ENCODE results near the gene ASCC1.

ASCC1 gene

DNA sequence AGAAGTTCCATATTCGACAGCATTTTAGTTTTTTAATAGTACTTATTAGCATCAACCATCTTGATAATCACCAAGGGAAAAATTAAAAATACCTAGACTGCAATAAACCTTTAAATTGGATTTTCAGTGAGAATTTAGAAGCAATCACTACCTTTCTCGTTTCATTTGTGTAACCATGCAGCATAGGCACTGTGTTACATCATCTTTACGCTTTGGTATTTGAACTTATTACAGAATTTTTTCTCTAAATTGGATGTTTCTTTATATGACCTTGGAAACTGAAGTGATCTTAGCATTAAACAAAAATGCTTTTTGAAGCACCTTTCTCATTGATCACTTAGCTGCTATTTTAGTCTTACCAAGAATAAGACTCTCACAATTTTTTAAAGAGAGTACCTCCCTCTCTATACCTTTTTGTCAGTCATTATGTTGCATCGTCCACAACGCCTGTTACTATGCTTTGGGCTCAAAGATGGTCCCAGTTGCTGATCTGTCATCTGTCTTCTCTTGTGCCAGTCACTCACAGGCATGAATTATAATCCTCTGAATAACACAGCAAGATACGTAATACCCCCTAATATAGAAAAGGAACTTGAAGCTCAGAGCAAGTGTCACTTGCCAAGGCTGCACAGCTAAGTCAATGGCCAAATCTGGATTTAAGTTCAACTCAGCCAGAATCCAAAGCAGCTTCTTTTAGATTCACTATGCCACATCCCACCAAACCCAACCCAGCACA is 19.6 kb upstream of the ASCC1 start:
- peaks cover 10% of the 10 kb centered on the region for H3F3A ChIP-seq (ENCODE audit: control insufficient read depth, insufficient read depth)
- TF ChIP-seq, protein P1, sequence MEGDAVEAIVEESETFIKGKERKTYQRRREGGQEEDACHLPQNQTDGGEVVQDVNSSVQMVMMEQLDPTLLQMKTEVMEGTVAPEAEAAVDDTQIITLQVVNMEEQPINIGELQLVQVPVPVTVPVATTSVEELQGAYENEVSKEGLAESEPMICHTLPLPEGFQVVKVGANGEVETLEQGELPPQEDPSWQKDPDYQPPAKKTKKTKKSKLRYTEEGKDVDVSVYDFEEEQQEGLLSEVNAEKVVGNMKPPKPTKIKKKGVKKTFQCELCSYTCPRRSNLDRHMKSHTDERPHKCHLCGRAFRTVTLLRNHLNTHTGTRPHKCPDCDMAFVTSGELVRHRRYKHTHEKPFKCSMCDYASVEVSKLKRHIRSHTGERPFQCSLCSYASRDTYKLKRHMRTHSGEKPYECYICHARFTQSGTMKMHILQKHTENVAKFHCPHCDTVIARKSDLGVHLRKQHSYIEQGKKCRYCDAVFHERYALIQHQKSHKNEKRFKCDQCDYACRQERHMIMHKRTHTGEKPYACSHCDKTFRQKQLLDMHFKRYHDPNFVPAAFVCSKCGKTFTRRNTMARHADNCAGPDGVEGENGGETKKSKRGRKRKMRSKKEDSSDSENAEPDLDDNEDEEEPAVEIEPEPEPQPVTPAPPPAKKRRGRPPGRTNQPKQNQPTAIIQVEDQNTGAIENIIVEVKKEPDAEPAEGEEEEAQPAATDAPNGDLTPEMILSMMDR (IDR thresholded peaks at IDR 0.05; ENCODE audit: low read depth, low read length, poor library complexity, severe bottlenecking): no peak
- TF ChIP-seq EZH2phosphoT487 (IDR thresholded peaks at IDR 0.05; ENCODE audit: borderline replicate concordance, low read length): no peak
- H3K27me3 ChIP-seq (ENCODE audit: control insufficient read depth, low read length): no peaks in the 10 kb centered on the region
- H4K20me1 ChIP-seq (ENCODE audit: control insufficient read depth, insufficient read depth, low read depth, low read length): no peaks in the 10 kb centered on the region
- H3K4me1 ChIP-seq (ENCODE audit: control insufficient read depth, low read length): peaks cover 3% of the 10 kb centered on the region; the same call in 1 of the 2 replicates
- H3K9me3 ChIP-seq (ENCODE audit: control insufficient read depth, insufficient read depth, low read length): no peaks in the 10 kb centered on the region
- H3K36me3 ChIP-seq (ENCODE audit: control insufficient read depth, low read length): peaks cover 38% of the 10 kb centered on the region
- H3K4me3 ChIP-seq (ENCODE audit: low read length): no peak overlapping the region
- no peak overlapping the region for H3K27ac ChIP-seq (ENCODE audit: low read depth, low read length)
- no peak overlapping the region for H3K4me2 ChIP-seq (ENCODE audit: low read length)
- H3K9me2 ChIP-seq (replicated peaks; ENCODE audit: control insufficient read depth, low read length): no peaks in the 10 kb centered on the region
- H3K79me2 ChIP-seq (ENCODE audit: control insufficient read depth, low read length): peaks cover 5% of the 10 kb centered on the region

DNA sequence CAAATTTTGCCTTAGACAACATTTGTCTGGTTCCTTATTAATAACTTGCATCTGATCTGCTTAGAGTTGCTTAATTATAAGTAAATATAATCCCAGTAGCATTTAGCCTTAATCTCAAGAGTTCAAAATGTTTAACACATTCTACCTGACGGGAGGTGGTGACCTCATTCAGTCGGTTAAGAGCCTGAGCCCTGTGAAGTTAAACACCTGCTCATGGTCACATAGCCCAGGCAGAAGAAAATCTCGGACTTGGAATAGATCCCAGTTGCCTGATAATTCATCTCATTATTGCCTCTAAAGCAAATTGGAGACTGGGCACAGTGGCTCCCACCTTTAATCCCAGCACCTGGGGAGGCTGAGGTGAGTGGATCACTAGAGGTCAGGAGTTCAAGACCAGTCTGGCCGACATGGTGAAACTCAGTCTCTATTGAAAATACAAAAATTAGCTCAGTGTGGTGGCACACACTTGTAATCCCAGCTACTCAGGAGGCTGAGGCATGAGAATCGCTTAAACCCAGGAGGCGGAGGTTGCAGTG is 18.6 kb upstream of the ASCC1 start:
- Histone ChIP-seq H3K4me3 (ENCODE audit: low read length) (no peak overlapping the region), H3K4me2 (ENCODE audit: low read length) (no peak overlapping the region), H3F3A (ENCODE audit: control insufficient read depth, insufficient read depth) (peaks cover 10% of the 10 kb centered on the region), H3K9me3 (ENCODE audit: control insufficient read depth, insufficient read depth, low read length) (no peaks in the 10 kb centered on the region), H3K27ac (ENCODE audit: low read depth, low read length) (no peak overlapping the region), H3K27me3 (ENCODE audit: control insufficient read depth, low read length) (no peaks in the 10 kb centered on the region), H3K36me3 (ENCODE audit: control insufficient read depth, low read length) (peaks cover 49% of the 10 kb centered on the region), H3K9me2 (replicated peaks; ENCODE audit: control insufficient read depth, low read length) (no peaks in the 10 kb centered on the region), H3K4me1 (ENCODE audit: control insufficient read depth, low read length) (peaks cover 10% of the 10 kb centered on the region), H4K20me1 (ENCODE audit: control insufficient read depth, insufficient read depth, low read depth, low read length) (no peaks in the 10 kb centered on the region), H3K79me2 (ENCODE audit: control insufficient read depth, low read length) (peaks cover 13% of the 10 kb centered on the region)
- TF ChIP-seq, protein P1 (IDR thresholded peaks at IDR 0.05; ENCODE audit: low read depth, low read length, poor library complexity, severe bottlenecking): no peak
- TF ChIP-seq EZH2phosphoT487 (IDR thresholded peaks at IDR 0.05; ENCODE audit: borderline replicate concordance, low read length): no peak

DNA sequence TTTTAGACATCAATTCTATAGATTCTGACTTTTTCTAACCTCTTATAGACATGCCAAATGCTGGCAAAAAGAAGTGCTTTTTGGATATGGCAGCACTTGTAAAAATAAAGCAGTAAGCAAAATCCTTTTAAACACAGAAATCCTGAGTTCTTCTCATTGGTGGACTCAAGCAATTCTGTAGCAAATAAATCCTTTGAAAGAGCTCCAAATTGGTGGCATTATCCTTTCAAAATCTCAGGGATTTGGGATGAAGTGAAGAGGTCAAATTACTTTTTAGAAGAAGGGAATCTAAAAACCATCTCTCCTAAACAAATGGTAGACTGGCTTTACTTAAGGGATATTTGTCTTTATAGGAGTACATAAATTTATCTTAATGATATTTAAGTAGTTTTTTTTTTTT is 17.5 kb upstream of the ASCC1 start:
- Histone ChIP-seq H3F3A (ENCODE audit: control insufficient read depth, insufficient read depth) (peaks cover 13% of the 10 kb centered on the region), H3K4me2 (ENCODE audit: low read length) (no peak overlapping the region), H3K36me3 (ENCODE audit: control insufficient read depth, low read length) (peaks cover 59% of the 10 kb centered on the region), H3K27ac (ENCODE audit: low read depth, low read length) (no peak overlapping the region), H4K20me1 (ENCODE audit: control insufficient read depth, insufficient read depth, low read depth, low read length) (no peaks in the 10 kb centered on the region), H3K4me3 (ENCODE audit: low read length) (no peak overlapping the region), H3K9me3 (ENCODE audit: control insufficient read depth, insufficient read depth, low read length) (no peaks in the 10 kb centered on the region), H3K4me1 (ENCODE audit: control insufficient read depth, low read length) (peaks cover 17% of the 10 kb centered on the region), H3K9me2 (replicated peaks; ENCODE audit: control insufficient read depth, low read length) (no peaks in the 10 kb centered on the region), H3K79me2 (ENCODE audit: control insufficient read depth, low read length) (peaks cover 22% of the 10 kb centered on the region), H3K27me3 (ENCODE audit: control insufficient read depth, low read length) (no peaks in the 10 kb centered on the region)
- TF ChIP-seq, protein P1 (IDR thresholded peaks at IDR 0.05; ENCODE audit: low read depth, low read length, poor library complexity, severe bottlenecking): no peak
- no peak for TF ChIP-seq EZH2phosphoT487 (IDR thresholded peaks at IDR 0.05; ENCODE audit: borderline replicate concordance, low read length)
